Anterior cingulate cortex (tissue), 58 donors: Measurements from ENCODE around the gene BOLA3.
"Not testable (repeated sequence)": the region's sequence is repeated elsewhere in the genome, so short reads cannot be mapped to it uniquely, and the experiment has no call there.

Source experiments
- DNase-seq, 58 donors: peaks; one replicate each; lab custom pipeline; 2025; lab: John Stamatoyannopoulos, UW

Gene BOLA3

DNA sequence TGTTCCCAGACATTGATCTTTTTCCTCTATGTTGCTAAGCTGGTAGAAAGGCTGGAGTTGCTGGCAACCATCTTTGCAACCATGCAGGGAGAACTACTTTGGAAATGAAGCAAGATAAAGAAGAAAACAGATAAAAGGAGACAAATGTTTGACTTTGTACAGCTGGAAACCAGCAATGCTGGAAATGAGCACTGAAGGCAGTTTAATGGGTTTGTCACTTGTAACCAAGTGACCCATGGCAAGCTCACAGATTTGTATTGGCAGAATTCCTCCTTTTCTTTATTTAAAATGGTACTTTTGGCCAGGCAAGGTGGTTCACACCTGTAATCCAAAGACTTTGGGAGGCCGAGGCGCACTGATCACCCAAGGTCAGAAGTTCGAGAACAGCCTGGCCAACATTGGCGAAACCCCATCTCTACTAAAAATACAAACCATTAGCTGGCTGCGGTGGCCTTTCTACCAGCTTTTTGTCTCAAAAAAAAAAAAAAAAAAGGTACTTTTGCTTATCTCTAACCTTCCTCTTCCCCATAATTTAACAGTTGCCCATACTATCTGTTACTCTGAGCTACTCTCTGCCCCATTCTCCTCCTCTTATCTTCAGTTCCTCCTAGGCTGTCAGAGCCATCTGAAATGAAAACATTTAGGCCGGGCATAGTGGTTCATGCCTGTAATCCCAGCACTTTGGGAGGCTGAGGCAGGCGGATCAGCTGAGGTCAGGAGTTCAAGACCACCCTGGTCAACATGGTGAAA lies 2.0 kb upstream of the BOLA3 start:
- no peak for DNase-seq

- DNase-seq = no peak
Observed at GRCh38 chr2:74149247-74149525, 1.5 kb upstream of the BOLA3 start.

DNA sequence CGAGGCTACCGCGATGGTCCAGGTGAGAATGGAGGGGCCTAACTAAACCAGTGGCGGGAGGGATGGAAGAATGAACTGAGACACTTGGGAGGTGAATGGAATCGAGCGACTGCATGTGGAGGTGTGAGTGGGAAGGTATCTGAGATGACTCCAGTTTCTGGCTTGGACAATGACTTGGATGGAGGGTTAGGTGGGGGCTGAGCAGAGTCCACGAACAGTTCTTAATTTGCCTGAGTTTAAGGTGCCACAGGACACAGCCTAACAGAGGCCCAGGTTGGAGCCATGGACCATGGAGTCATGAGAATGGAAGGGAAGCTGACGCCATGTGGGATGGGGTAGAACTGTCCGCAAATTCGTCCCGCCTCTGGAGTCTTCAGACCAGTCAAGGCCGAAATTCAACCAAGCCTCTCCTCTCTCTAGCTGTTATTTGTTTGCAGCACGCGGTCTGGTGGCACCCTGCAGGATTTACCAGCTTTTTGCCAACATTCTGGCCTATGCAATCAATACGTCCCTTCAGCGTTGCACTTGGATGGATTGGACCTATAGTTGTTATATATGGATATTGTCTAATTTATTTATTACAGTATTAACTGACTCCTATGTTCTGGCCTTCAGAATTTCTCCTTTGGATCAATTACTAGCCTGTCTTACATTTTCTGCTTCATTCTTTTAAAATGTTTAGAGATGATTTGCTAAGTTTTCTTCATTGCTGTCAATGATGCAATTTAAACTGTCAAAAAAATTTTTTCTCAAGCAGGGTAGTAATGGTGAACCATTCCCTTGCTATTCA lies 940 bp upstream of the BOLA3 start:
- DNase-seq = peak in 3 of 58 donors; percentile 25 to 54 (median 41)

DNA sequence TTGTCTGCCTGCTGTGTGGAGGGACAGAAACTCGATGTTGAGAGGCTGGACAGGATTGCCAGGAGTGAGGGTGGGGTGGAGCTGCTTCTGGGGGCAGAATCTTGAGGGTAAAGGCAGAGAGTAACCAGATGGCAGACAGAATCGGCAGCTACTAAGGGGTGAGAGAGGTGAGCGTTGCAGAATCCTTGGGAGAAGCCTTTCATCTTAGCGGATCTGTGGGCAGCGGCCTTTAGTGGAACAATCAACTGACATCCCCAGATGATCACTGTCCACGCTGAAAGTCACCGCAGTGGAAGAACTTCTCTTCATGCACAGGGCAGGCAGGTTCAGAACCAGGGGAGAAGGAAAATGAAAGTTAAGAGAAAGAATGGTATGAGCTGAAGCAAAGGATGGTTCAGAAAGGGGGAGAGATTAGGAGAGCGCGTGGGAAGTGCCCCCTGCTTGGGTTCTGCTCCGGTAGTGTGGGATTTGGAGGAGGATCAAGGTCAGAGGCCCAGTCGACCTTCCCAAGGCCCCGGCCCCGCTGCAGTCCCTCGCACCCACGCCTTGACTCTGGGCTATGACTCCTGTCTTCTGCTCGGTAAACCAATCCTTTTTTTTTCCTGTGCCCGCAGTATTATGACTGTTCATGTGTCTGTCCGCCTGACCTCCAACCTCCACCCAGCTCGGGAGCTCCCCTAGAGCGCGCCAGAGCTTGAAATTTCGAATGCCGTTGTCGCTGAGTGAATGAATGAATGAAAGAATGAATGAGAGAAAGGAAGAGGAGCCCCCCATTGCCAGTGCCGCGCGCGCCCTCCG lies 584 bp downstream of the BOLA3 start:
- DNase-seq = peak in 8 of 58 donors; percentile 12 to 62 (median 50)

DNA sequence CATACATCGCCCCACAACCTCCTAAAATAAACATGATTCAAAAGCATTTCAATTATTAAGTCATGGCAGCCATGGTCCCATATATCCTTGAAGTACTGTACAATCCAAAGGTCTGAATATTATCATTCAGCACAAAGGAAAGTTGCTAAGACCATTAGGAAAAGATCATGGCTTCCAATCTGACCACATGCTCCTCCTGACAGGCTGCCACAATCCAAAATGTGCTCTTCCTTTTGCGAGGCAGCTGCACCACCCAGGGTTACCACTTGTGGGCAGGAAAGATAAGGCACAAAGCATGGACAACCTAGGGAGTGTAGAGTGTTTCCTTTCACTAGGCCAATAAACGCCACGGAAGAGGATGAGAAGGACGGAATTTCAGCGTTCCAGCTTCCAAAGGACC lies 5.4 kb downstream of the BOLA3 start:
- no peak for DNase-seq

DNA sequence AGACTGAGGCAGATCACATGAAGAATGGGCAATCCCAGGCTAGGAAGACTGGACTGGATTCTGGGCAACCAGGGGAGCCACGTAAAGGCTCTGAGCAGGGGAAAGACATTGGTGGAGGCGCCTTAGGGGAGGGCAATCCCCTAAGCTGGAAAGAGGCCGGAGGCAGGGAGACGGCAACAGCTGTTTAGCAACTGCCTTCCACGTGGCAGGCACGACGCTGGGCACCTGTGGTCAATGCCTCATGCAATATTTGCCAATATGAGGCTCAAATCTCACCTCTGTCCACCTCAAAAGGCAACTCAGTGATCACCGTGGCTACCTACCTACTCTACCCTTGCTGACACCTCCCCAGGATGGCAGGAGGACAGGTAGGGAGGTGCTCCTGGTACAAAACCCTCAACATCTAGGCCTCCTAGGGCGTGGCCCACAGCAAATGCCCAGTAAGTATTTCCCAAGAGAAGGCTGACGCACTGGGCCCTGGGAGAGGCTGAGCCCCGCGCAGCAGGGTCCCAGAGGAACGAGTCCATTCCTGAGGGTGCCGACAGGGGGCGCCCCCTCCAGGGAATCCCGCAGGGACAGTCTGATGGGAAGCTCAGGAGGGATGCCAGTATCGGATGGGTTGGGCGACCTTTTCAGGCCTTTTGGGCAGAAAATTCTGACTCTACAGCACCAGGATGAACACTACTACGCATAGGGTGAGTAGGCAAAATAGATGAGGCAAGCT lies 8.9 kb downstream of the BOLA3 start:
- no peak for DNase-seq

GRCh38 chr2:74137651-74138599 lies 9.8 kb downstream of the BOLA3 start:
- no peak for DNase-seq

DNA sequence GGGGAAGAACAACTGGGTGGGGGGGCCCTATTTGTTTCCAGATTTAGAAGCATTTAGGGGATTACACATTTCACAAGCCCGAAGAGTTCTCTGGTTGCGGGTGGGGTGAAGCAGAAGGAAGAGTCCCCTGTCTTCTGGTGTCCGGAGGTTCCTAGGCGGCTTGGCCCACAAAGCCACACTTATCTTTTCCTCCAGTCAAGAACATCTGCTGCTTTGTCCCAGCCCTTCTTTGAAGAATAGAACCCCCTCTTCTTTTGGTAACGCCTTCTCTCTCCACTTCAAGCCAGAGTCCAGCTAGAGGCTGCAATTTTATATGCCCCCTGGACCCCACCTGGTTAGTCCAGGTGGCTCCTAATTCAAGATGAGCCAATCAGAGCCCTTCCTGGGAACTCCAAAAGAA lies 15.8 kb downstream of the BOLA3 start:
- DNase-seq = no peak

GRCh38 chr2:74130211-74130995 lies 17.3 kb downstream of the BOLA3 start:
- no peak for DNase-seq

DNA sequence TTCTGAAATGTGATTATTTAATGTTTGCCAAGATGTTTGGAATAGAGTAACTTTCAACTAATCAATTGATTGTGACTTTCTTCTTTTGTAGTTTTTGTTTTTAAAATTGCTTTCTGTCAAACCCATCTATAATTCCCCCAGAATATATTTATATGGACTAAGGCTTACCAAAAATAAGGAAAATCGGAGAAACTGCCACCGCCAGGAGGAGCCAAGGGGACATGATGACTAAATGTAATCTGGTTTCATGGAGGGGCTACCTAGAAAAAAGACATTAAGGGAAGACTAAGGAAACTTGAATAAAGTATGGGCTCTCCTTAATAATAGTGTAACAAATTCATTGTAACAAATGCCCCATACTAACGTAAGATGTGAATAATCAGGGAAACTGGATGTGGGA lies 19.5 kb downstream of the BOLA3 start:
- no peak for DNase-seq

DNA sequence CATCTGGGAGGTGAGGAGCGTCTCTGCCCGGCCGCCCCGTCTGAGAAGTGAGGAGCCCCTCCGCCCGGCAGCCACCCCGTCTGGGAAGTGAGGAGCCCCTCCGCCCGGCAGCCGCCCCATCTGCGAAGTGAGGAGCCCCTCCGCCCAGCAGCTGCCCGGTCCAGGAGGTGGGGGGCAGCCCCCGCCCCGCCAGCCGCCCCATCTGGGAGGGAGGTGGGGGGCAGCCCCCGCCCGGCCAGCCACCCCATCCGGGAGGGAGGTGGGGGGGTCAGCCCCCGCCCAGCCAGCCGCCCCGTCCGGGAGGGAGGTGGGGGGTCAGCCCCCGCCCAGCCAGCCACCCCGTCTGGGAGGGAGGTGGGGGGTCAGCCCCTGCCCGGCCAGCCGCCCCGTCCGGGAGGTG lies 23.8 kb downstream of the BOLA3 start:
- not testable (repeated sequence) for DNase-seq

DNA sequence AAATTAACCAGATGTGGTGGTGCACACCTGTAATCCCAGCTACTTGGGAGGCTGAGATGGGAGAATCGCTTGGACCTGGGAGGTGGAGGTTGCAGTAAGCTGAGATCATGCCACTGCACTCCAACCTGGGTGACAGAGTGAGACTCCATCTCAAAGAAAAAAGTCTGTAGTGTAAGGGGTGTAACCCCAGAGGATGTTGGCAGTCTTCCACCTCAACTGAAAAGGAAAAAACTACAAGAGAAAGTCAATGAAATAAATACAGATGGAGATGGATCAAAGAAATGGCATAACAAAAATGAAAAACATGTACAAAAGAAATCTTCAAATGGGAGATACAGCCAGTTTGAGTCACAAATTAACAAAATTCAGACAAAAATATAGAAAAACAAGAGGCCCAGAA lies 25.9 kb downstream of the BOLA3 start:
- DNase-seq = not testable (repeated sequence)

GRCh38 chr2:74119912-74120825 lies 27.5 kb downstream of the BOLA3 start:
- DNase-seq = peak in 57 of 58 donors; percentile 37 to 95 (median 78)

- no peak for DNase-seq
Observed at GRCh38 chr2:74119339-74119738, 28.4 kb downstream of the BOLA3 start.

GRCh38 chr2:74111380-74111779 lies 36.3 kb downstream of the BOLA3 start:
- DNase-seq = no peak

DNA sequence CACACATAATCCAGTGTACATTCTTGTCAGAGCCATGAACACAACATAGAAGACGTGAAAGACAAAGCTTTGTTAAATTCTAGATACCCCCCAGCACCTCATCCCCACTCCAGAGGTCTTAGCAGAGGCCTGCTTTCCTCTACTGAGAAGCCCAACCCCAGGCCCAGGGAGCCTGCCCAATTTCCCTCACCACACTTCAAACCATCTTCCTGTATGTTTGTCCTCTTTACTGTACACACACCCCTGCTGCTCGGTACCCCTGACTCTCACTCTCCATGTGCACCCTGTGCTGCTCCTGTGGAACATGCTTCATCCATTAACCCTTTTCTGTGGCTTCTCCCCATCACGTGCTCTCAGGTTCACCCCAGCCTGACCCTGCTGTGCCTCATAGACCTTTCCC lies 37.2 kb downstream of the BOLA3 start:
- DNase-seq = no peak

GRCh38 chr2:74109551-74109950 lies 38.2 kb downstream of the BOLA3 start:
- DNase-seq = no peak

DNA sequence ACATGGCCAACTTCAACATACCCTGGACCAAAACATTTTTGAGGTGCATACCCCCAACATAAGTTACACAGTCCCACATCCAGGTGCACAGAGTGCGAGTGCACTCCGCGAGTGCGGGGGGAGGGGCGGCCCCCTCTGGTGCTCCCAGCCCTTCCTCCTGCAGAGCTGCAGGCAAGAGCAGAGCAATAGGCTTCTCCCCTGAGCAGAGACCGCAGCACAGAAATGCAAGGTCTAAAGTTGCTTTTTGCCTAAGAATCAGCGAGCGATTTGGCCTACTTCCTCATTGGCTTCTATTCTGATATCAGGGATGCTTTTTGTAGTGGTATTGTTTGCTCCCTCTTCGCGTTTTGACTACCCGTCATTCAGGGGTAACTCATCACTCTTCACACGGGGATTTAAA lies 40.6 kb downstream of the BOLA3 start:
- no peak for DNase-seq
